COLO668 (cell line): ENCODE data around the gene PCDHGA5.
"Not testable (repeated sequence)": the region's sequence is repeated elsewhere in the genome, so short reads cannot be mapped to it uniquely, and the experiment has no call there.

ENCODE experiments used
- DNase-seq: peaks from one replicate; lab custom pipeline; 2025; ENCODE audit not compliant: unreplicated experiment; lab: John Stamatoyannopoulos, UW

Gene PCDHGA5

GRCh38 chr5:141349917-141350619 is 13.9 kb upstream of the PCDHGA5 start, which contains the start of gene PCDHGB1:
TSS of gene PCDHGB1 (plus strand) at chr5:141350099. CDS start at chr5:141350261, 162 bp downstream.
- DNase-seq, result peak; percentile 17

- no peak for DNase-seq
These were observed 12.4 kb upstream of the PCDHGA5 start for GRCh38 chr5:141351591-141351990.

GRCh38 chr5:141354900-141355469 is 9.0 kb upstream of the PCDHGA5 start, which contains the start of gene PCDHGA4:
TSS of gene PCDHGA4 (plus strand) at chr5:141355021. CDS start at chr5:141355108, 87 bp downstream.
- DNase-seq, result no peak

GRCh38 chr5:141355641-141356040 is 8.3 kb upstream of the PCDHGA5 start:
- DNase-seq, result no peak

- DNase-seq, result no peak
These were observed 7.8 kb upstream of the PCDHGA5 start for GRCh38 chr5:141356133-141356532.

GRCh38 chr5:141356950-141357349 is 7.0 kb upstream of the PCDHGA5 start:
- no peak for DNase-seq

GRCh38 chr5:141359790-141360426 is 4.1 kb upstream of the PCDHGA5 start, which contains the start of gene PCDHGB2:
TSS of gene PCDHGB2 (plus strand) at chr5:141359994. CDS start at chr5:141360136, 142 bp downstream.
- no peak for DNase-seq

GRCh38 chr5:141360685-141361084 is 3.3 kb upstream of the PCDHGA5 start:
- no peak for DNase-seq

- DNase-seq, result no peak
These were observed 1.2 kb upstream of the PCDHGA5 start for GRCh38 chr5:141362719-141363118.

- DNase-seq, result no peak
These were observed 2.3 kb downstream of the PCDHGA5 start for GRCh38 chr5:141366016-141366896.

GRCh38 chr5:141369994-141370848 is 6.3 kb downstream of the PCDHGA5 start, which contains the start of gene PCDHGB3:
TSS of gene PCDHGB3 (plus strand) at chr5:141370242. CDS start at chr5:141370395, 153 bp downstream.
- no peak for DNase-seq

GRCh38 chr5:141371572-141372475 is 7.9 kb downstream of the PCDHGA5 start:
- DNase-seq, result no peak

- DNase-seq, result no peak
These were observed 9.8 kb downstream of the PCDHGA5 start, which contains the start of gene PCDHGA6 for GRCh38 chr5:141373673-141374317. TSS of gene PCDHGA6 (plus strand) at chr5:141373891. CDS start at chr5:141374084, 193 bp downstream.

GRCh38 chr5:141374627-141375026 is 10.7 kb downstream of the PCDHGA5 start:
- no peak for DNase-seq

- DNase-seq, result not testable (repeated sequence)
These were observed 11.6 kb downstream of the PCDHGA5 start for GRCh38 chr5:141375444-141376155.

GRCh38 chr5:141382469-141383294 is 18.7 kb downstream of the PCDHGA5 start, which contains the start of gene PCDHGA7:
TSS of gene PCDHGA7 (plus strand) at chr5:141382742. CDS start at chr5:141382900, 158 bp downstream.
- no peak for DNase-seq

GRCh38 chr5:141383345-141383744 is 19.4 kb downstream of the PCDHGA5 start:
- no peak for DNase-seq
